Liver (tissue), 3 donors: ENCODE results near the gene PPP4C.

Source experiments
- CTCF ChIP-seq: fragments of 150-350 bp; IDR thresholded peaks from 2 replicates; pipeline ENCODE4 v1.5.1; 2017; ENCODE audit warnings: improper control_type of control experiment, low read depth, low read length; ENCODE audit not compliant: missing input control
- EGR1 ChIP-seq, 2 donors: IDR thresholded peaks; 2 replicates each; pipeline ENCODE4 v1.6.1; 2016 to 2018; ENCODE audit warnings: antibody characterized with exemption in 2 of 2, low read depth in 2 of 2
- RAD21 ChIP-seq, 2 donors: IDR thresholded peaks; 2 replicates each; pipeline ENCODE4 v1.6.1; 2016; ENCODE audit warnings: antibody characterized with exemption in 2 of 2, mild to moderate bottlenecking in 2 of 2
- TAF1 ChIP-seq: conservative IDR thresholded peaks from 2 replicates; pipeline ENCODE4 v1.6.1; 2016; ENCODE audit warnings: antibody characterized with exemption, mild to moderate bottlenecking
- YY1 ChIP-seq: IDR thresholded peaks from 2 replicates; pipeline ENCODE4 v1.6.1; 2016; ENCODE audit warnings: antibody characterized with exemption, mild to moderate bottlenecking
- donor health status: healthy.
- donor health status: healthy.

- TF ChIP-seq RAD21 (IDR thresholded peaks at IDR 0.05) (no peak), EGR1 (IDR thresholded peaks at IDR 0.05; ENCODE audit: low read depth in 2 of 2) (no peak), CTCF (no peak), TAF1 (no peak), YY1 (no peak)
Observed at GRCh38 chr16:30077656-30078055, 1.9 kb downstream of the PPP4C start.
